ENCODE measurements around the gene MTMR3. TPM values are rescaled to one million over a fixed set of nuclear protein-coding genes. Genes with fewer than 3 reads are reported as not detected.
"Not testable (repeated sequence)": the region's sequence is repeated elsewhere in the genome, so short reads cannot be mapped to it uniquely, and the experiment has no call there.

The MTMR3 gene
- total and polyA plus RNA-seq, 4 donors = 13.6 to 86.0 (median 41.3) TPM

- Histone ChIP-seq H3K4me1 (ENCODE audit: control insufficient read depth in 5 of 5, insufficient read depth in 5 of 5, low read length in 5 of 5) (no peaks in the 10 kb centered on the region), H3K9ac (ENCODE audit: insufficient read depth in 1 of 2, low read length in 2 of 2) (no peak overlapping the region), H3K4me3 (no peak overlapping the region), H3K36me3 (ENCODE audit: control insufficient read depth in 4 of 4, insufficient read depth in 4 of 4, low read length in 4 of 4) (no peaks in the 10 kb centered on the region), H3K27ac (ENCODE audit: low read depth in 1 of 2, low read length in 1 of 2) (no peak overlapping the region), H3K27me3 (ENCODE audit: control insufficient read depth in 3 of 3, insufficient read depth in 3 of 3, low read length in 2 of 3) (no peaks in the 10 kb centered on the region), H3K9me3 (ENCODE audit: control insufficient read depth in 4 of 4, insufficient read depth in 3 of 4, low read length in 3 of 4) (peaks cover 0 to 2% (median 0%) of the 10 kb centered on the region in 4 donors)
- ATAC-seq (ENCODE audit: insufficient read depth, low FRiP score) = no peak
- 36 to 57% methylated on average over 3 of the region's 3 CpGs for WGBS, 2 donors
- no peak for TF ChIP-seq CTCF (IDR thresholded peaks at IDR 0.05; ENCODE audit: control extremely low read depth, extremely low read depth)
- DNase-seq = peak in 2 of 3 donors; percentile 12 to 20
Observed at GRCh38 chr22:29848111-29848510, 34.9 kb upstream of the MTMR3 start.

- DNase-seq = no peak
- 50 to 71% methylated on average over 3 of the region's 3 CpGs for WGBS, 2 donors
- H3K27ac ChIP-seq (ENCODE audit: low read depth in 1 of 2, low read length in 1 of 2) = no peak overlapping the region
- no peak for TF ChIP-seq CTCF (IDR thresholded peaks at IDR 0.05; ENCODE audit: control extremely low read depth, extremely low read depth)
- no peaks in the 10 kb centered on the region for H3K36me3 ChIP-seq (ENCODE audit: control insufficient read depth in 4 of 4, insufficient read depth in 4 of 4, low read length in 4 of 4)
- no peak for ATAC-seq (ENCODE audit: insufficient read depth, low FRiP score)
- H3K27me3 ChIP-seq (ENCODE audit: control insufficient read depth in 3 of 3, insufficient read depth in 3 of 3, low read length in 2 of 3) = no peaks in the 10 kb centered on the region
- no peaks in the 10 kb centered on the region for H3K9me3 ChIP-seq (ENCODE audit: control insufficient read depth in 4 of 4, insufficient read depth in 3 of 4, low read length in 3 of 4)
- H3K9ac ChIP-seq (ENCODE audit: insufficient read depth in 1 of 2, low read length in 2 of 2) = no peak overlapping the region
- H3K4me3 ChIP-seq = no peak overlapping the region
- peaks cover 0 to 2% (median 0%) of the 10 kb centered on the region in 5 donors for H3K4me1 ChIP-seq (ENCODE audit: control insufficient read depth in 5 of 5, insufficient read depth in 5 of 5, low read length in 5 of 5)
Observed at GRCh38 chr22:29854432-29854831, 28.5 kb upstream of the MTMR3 start.

- Histone ChIP-seq H3K36me3 (ENCODE audit: control insufficient read depth in 4 of 4, insufficient read depth in 4 of 4, low read length in 4 of 4) (no peaks in the 10 kb centered on the region), H3K9ac (ENCODE audit: insufficient read depth in 1 of 2, low read length in 2 of 2) (no peak overlapping the region), H3K9me3 (ENCODE audit: control insufficient read depth in 4 of 4, insufficient read depth in 3 of 4, low read length in 3 of 4) (no peaks in the 10 kb centered on the region), H3K4me1 (ENCODE audit: control insufficient read depth in 5 of 5, insufficient read depth in 5 of 5, low read length in 5 of 5) (peaks cover 0 to 2% (median 0%) of the 10 kb centered on the region in 5 donors), H3K27me3 (ENCODE audit: control insufficient read depth in 3 of 3, insufficient read depth in 3 of 3, low read length in 2 of 3) (no peaks in the 10 kb centered on the region), H3K27ac (ENCODE audit: low read depth in 1 of 2, low read length in 1 of 2) (peak overlapping the region in 1 of 2 donors; percentile 43), H3K4me3 (no peak overlapping the region)
- ATAC-seq (ENCODE audit: insufficient read depth, low FRiP score) (no peak), DNase-seq (no peak)
- no peak for TF ChIP-seq CTCF (IDR thresholded peaks at IDR 0.05; ENCODE audit: control extremely low read depth, extremely low read depth)
- 57 to 60% methylated on average over 10 of the region's 10 CpGs for WGBS, 2 donors
Observed at GRCh38 chr22:29855611-29856181, 27.3 kb upstream of the MTMR3 start.

GRCh38 chr22:29856496-29856895 is 26.5 kb upstream of the MTMR3 start:
- DNase-seq (no peak), ATAC-seq (ENCODE audit: insufficient read depth, low FRiP score) (no peak)
- Histone ChIP-seq H3K27ac (ENCODE audit: low read depth in 1 of 2, low read length in 1 of 2) (peak overlapping the region in 1 of 2 donors; percentile 43), H3K9me3 (ENCODE audit: control insufficient read depth in 4 of 4, insufficient read depth in 3 of 4, low read length in 3 of 4) (no peaks in the 10 kb centered on the region), H3K27me3 (ENCODE audit: control insufficient read depth in 3 of 3, insufficient read depth in 3 of 3, low read length in 2 of 3) (no peaks in the 10 kb centered on the region), H3K4me1 (ENCODE audit: control insufficient read depth in 5 of 5, insufficient read depth in 5 of 5, low read length in 5 of 5) (peaks cover 0 to 2% (median 0%) of the 10 kb centered on the region in 5 donors), H3K36me3 (ENCODE audit: control insufficient read depth in 4 of 4, insufficient read depth in 4 of 4, low read length in 4 of 4) (no peaks in the 10 kb centered on the region), H3K9ac (ENCODE audit: insufficient read depth in 1 of 2, low read length in 2 of 2) (no peak overlapping the region), H3K4me3 (no peak overlapping the region)
- 66 to 78% methylated on average over 3 of the region's 3 CpGs for WGBS, 2 donors
- no peak for TF ChIP-seq CTCF (IDR thresholded peaks at IDR 0.05; ENCODE audit: control extremely low read depth, extremely low read depth)

GRCh38 chr22:29859030-29859429 is 23.9 kb upstream of the MTMR3 start:
- not testable (repeated sequence) for H3K9me3 ChIP-seq (ENCODE audit: control insufficient read depth in 4 of 4, insufficient read depth in 3 of 4, low read length in 3 of 4); H3K4me1 ChIP-seq (ENCODE audit: control insufficient read depth in 5 of 5, insufficient read depth in 5 of 5, low read length in 5 of 5); H3K36me3 ChIP-seq (ENCODE audit: control insufficient read depth in 4 of 4, insufficient read depth in 4 of 4, low read length in 4 of 4); ATAC-seq (ENCODE audit: insufficient read depth, low FRiP score); H3K27me3 ChIP-seq (ENCODE audit: control insufficient read depth in 3 of 3, insufficient read depth in 3 of 3, low read length in 2 of 3); DNase-seq; H3K4me3 ChIP-seq; H3K9ac ChIP-seq (ENCODE audit: insufficient read depth in 1 of 2, low read length in 2 of 2); H3K27ac ChIP-seq (ENCODE audit: low read depth in 1 of 2, low read length in 1 of 2)
- 78 to 79% methylated on average over 9 of the region's 9 CpGs for WGBS, 2 donors
